ENCODE measurements around the gene NTN3.

NTN3 gene

DNA sequence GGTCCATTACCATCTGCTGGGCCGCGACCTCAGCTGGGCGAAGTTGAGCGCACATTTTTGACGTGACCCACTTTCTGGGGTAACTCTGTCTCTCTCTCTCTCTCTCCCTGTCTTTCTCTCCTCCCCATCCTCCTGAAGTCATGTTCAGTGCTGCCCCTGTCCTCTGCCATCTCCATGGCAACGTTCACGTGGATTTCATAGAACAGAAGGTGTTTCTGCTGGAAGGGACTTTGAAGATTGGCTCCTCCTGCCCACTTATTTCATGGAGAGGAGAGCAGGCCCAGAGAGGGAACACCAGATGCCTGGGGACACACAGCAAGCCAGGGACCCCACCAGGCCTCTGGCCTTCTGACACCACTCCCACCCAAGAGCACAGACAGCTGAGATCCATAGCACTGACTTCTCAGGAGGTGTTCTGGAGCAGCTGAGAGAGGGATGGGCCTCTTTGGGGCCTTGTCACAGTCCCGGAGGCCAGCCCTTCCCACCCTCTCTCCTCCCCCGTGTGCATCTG lies 46.0 kb upstream of the NTN3 start:
- no peak overlapping the region for H2AFZ ChIP-seq (ENCODE audit: low read length)
- H3K79me2 ChIP-seq (ENCODE audit: low read length) = peaks cover 7% of the 10 kb centered on the region
- no peaks in the 10 kb centered on the region for H4K20me1 ChIP-seq (ENCODE audit: insufficient read depth, low read length)
- no peaks in the 10 kb centered on the region for H3F3A ChIP-seq (ENCODE audit: insufficient read depth, low read length)
- H3K36me3 ChIP-seq (replicated peaks; ENCODE audit: insufficient read depth, low read length) = no peaks in the 10 kb centered on the region
- H3K9me3 ChIP-seq (replicated peaks; ENCODE audit: insufficient read depth, low read length) = no peaks in the 10 kb centered on the region
- no peak for DNase-seq
- H3K27ac ChIP-seq (ENCODE audit: low read length) = no peak overlapping the region
- H3K4me1 ChIP-seq (ENCODE audit: low read length) = peaks cover 4% of the 10 kb centered on the region; the same call in 1 of the 2 replicates
- no peak overlapping the region for H3K4me2 ChIP-seq (ENCODE audit: low read depth, low read length)
- no peak overlapping the region for H3K4me3 ChIP-seq (ENCODE audit: low read length)
- no peaks in the 10 kb centered on the region for H3K27me3 ChIP-seq (replicated peaks; ENCODE audit: insufficient read depth, low read length)
- no peak for TF ChIP-seq EZH2 (optimal IDR thresholded peaks at IDR 0.05; ENCODE audit: low read depth, low read length)
- TF ChIP-seq, protein P1, sequence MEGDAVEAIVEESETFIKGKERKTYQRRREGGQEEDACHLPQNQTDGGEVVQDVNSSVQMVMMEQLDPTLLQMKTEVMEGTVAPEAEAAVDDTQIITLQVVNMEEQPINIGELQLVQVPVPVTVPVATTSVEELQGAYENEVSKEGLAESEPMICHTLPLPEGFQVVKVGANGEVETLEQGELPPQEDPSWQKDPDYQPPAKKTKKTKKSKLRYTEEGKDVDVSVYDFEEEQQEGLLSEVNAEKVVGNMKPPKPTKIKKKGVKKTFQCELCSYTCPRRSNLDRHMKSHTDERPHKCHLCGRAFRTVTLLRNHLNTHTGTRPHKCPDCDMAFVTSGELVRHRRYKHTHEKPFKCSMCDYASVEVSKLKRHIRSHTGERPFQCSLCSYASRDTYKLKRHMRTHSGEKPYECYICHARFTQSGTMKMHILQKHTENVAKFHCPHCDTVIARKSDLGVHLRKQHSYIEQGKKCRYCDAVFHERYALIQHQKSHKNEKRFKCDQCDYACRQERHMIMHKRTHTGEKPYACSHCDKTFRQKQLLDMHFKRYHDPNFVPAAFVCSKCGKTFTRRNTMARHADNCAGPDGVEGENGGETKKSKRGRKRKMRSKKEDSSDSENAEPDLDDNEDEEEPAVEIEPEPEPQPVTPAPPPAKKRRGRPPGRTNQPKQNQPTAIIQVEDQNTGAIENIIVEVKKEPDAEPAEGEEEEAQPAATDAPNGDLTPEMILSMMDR (IDR thresholded peaks at IDR 0.05; ENCODE audit: low read length) = no peak
- no peak for TF ChIP-seq EZH2phosphoT487 (IDR thresholded peaks at IDR 0.05; ENCODE audit: low read length)
- H3K9me2 ChIP-seq (replicated peaks; ENCODE audit: insufficient read depth, low read length) = no peaks in the 10 kb centered on the region
- no peak overlapping the region for H3K9ac ChIP-seq (ENCODE audit: low read length)

DNA sequence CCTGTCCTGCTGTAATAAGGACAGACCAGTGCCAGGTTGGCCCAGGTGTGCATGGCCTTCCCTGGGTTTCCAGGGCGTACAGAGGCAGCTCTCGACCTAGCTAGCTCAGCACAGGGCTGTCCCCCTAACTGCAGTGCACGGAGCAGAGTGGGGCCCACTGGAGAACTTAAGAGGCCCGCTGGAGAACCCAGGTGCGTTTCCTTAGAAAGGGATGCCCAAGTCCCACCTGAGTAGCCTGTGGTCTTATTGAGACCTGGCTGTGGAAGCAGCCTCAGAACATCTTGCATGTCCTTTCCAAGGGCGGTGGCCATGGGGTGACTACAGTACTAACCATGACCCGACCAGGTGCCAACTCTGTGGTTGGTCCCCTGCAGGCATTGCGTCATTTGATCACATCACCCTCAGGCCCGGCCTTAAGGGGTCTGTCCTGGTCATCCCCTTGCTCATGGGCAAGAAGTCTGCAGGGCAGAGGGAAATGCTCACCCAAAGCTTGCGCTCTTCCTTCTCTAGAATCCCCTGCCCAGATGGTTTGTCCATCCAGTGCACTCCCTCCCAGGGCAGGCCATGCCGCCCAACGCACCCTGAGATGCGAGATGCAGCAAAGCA lies 45.2 kb upstream of the NTN3 start:
- Histone ChIP-seq H3K9ac (ENCODE audit: low read length) (no peak overlapping the region), H2AFZ (ENCODE audit: low read length) (no peak overlapping the region), H3K27me3 (replicated peaks; ENCODE audit: insufficient read depth, low read length) (no peaks in the 10 kb centered on the region), H3K9me2 (replicated peaks; ENCODE audit: insufficient read depth, low read length) (no peaks in the 10 kb centered on the region), H3K9me3 (replicated peaks; ENCODE audit: insufficient read depth, low read length) (no peaks in the 10 kb centered on the region), H3K27ac (ENCODE audit: low read length) (no peak overlapping the region), H3K4me1 (ENCODE audit: low read length) (peaks cover 10% of the 10 kb centered on the region), H3K36me3 (replicated peaks; ENCODE audit: insufficient read depth, low read length) (no peaks in the 10 kb centered on the region), H3K4me2 (ENCODE audit: low read depth, low read length) (no peak overlapping the region), H3K79me2 (ENCODE audit: low read length) (peaks cover 16% of the 10 kb centered on the region), H3F3A (ENCODE audit: insufficient read depth, low read length) (no peaks in the 10 kb centered on the region), H3K4me3 (ENCODE audit: low read length) (no peak overlapping the region), H4K20me1 (ENCODE audit: insufficient read depth, low read length) (no peaks in the 10 kb centered on the region)
- TF ChIP-seq EZH2phosphoT487 (IDR thresholded peaks at IDR 0.05; ENCODE audit: low read length) (no peak), EZH2 (optimal IDR thresholded peaks at IDR 0.05; ENCODE audit: low read depth, low read length) (no peak)
- TF ChIP-seq, protein P1 (IDR thresholded peaks at IDR 0.05; ENCODE audit: low read length) = no peak
- no peak for DNase-seq

DNA sequence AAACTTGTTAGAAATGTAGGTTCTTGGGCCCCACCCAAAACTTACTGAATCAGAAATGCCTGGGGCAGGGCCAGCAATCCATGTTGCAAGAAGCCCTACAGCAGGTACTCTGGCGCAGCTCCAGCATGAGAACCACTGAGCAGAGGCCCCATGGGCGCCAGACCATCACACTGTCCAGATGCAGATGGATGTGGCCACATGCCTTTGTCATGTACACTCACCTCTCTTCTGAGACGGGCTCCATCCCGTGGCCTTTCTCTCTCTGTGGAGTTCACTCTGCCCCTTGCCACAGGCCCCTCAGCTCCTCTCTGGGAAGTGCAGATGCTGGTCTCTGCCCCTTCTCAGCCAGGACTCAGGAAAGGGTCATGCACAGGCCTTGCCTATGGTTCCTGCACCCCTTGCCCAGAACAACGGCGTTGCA lies 44.1 kb upstream of the NTN3 start:
- Histone ChIP-seq H3K4me1 (ENCODE audit: low read length) (peaks cover 10% of the 10 kb centered on the region), H3K27ac (ENCODE audit: low read length) (no peak overlapping the region), H3K36me3 (replicated peaks; ENCODE audit: insufficient read depth, low read length) (no peaks in the 10 kb centered on the region), H3K9me3 (replicated peaks; ENCODE audit: insufficient read depth, low read length) (no peaks in the 10 kb centered on the region), H4K20me1 (ENCODE audit: insufficient read depth, low read length) (no peaks in the 10 kb centered on the region), H3K4me2 (ENCODE audit: low read depth, low read length) (no peak overlapping the region), H3K27me3 (replicated peaks; ENCODE audit: insufficient read depth, low read length) (no peaks in the 10 kb centered on the region), H3K4me3 (ENCODE audit: low read length) (no peak overlapping the region), H3K79me2 (ENCODE audit: low read length) (peaks cover 25% of the 10 kb centered on the region), H2AFZ (ENCODE audit: low read length) (no peak overlapping the region), H3K9me2 (replicated peaks; ENCODE audit: insufficient read depth, low read length) (no peaks in the 10 kb centered on the region), H3F3A (ENCODE audit: insufficient read depth, low read length) (no peaks in the 10 kb centered on the region), H3K9ac (ENCODE audit: low read length) (no peak overlapping the region)
- TF ChIP-seq EZH2 (optimal IDR thresholded peaks at IDR 0.05; ENCODE audit: low read depth, low read length) (no peak), EZH2phosphoT487 (IDR thresholded peaks at IDR 0.05; ENCODE audit: low read length) (no peak)
- TF ChIP-seq, protein P1 (IDR thresholded peaks at IDR 0.05; ENCODE audit: low read length) = no peak
- no peak for DNase-seq

Measured in MM.1S (cell line).